HG03520 (cell line): ENCODE data around the gene KRT83.
"Not testable (repeated sequence)": the region's sequence is repeated elsewhere in the genome, so short reads cannot be mapped to it uniquely, and the experiment has no call there.

Experiments
- ATAC-seq: cut with Tn5 transposase; IDR thresholded peaks from one replicate; pipeline ENCODE4 v1.9.1; 2021; ENCODE audit warnings: mild to moderate bottlenecking, moderate library complexity; ENCODE audit not compliant: unreplicated experiment

The KRT83 gene

GRCh38 chr12:52311285-52311648, 9.9 kb downstream of the KRT83 start:
- ATAC-seq = no peak

- no peak for ATAC-seq
Measured at GRCh38 chr12:52310622-52311284, 10.4 kb downstream of the KRT83 start.

- ATAC-seq = no peak
Measured at GRCh38 chr12:52308806-52309425, 12.3 kb downstream of the KRT83 start.

- no peak for ATAC-seq
Measured at GRCh38 chr12:52307836-52308805, 13.1 kb downstream of the KRT83 start.

- no peak for ATAC-seq
Measured at GRCh38 chr12:52306731-52307130, 14.5 kb downstream of the KRT83 start.

- ATAC-seq = no peak
Measured at GRCh38 chr12:52305921-52306705, 15.1 kb downstream of the KRT83 start.

GRCh38 chr12:52304941-52305411, 16.2 kb downstream of the KRT83 start:
- ATAC-seq = not testable (repeated sequence)

- ATAC-seq = not testable (repeated sequence)
Measured at GRCh38 chr12:52302242-52302914, 18.8 kb downstream of the KRT83 start.

GRCh38 chr12:52301721-52302120, 19.5 kb downstream of the KRT83 start:
- not testable (repeated sequence) for ATAC-seq

GRCh38 chr12:52300796-52301691, 20.2 kb downstream of the KRT83 start:
- ATAC-seq = no peak

- no peak for ATAC-seq
Measured at GRCh38 chr12:52298677-52299190, 22.5 kb downstream of the KRT83 start.

- ATAC-seq = no peak
Measured at GRCh38 chr12:52296572-52297215, 24.5 kb downstream of the KRT83 start.

- ATAC-seq = no peak
Measured at GRCh38 chr12:52295663-52296062, 25.5 kb downstream of the KRT83 start.

GRCh38 chr12:52294803-52295202, 26.4 kb downstream of the KRT83 start:
- no peak for ATAC-seq

- ATAC-seq = no peak
Measured at GRCh38 chr12:52293926-52294325, 27.3 kb downstream of the KRT83 start.

GRCh38 chr12:52291267-52291935, 29.8 kb downstream of the KRT83 start, which contains the start of gene KRT81:
Gene KRT81 (minus strand): TSS chr12:52291534. CDS start chr12:52291465, 69 bp downstream.
- no peak for ATAC-seq

GRCh38 chr12:52290483-52291134, 30.6 kb downstream of the KRT83 start:
- ATAC-seq = not testable (repeated sequence)
